NCI-H345 treated with DMSO at 0.1 percent for 48 hours (cell line): ENCODE data around the gene NKX6-1.

ENCODE experiments used
- DNase-seq: peaks from one replicate; lab custom pipeline; 2025; ENCODE audit not compliant: unreplicated experiment; lab: John Stamatoyannopoulos, UW

Gene NKX6-1

DNA sequence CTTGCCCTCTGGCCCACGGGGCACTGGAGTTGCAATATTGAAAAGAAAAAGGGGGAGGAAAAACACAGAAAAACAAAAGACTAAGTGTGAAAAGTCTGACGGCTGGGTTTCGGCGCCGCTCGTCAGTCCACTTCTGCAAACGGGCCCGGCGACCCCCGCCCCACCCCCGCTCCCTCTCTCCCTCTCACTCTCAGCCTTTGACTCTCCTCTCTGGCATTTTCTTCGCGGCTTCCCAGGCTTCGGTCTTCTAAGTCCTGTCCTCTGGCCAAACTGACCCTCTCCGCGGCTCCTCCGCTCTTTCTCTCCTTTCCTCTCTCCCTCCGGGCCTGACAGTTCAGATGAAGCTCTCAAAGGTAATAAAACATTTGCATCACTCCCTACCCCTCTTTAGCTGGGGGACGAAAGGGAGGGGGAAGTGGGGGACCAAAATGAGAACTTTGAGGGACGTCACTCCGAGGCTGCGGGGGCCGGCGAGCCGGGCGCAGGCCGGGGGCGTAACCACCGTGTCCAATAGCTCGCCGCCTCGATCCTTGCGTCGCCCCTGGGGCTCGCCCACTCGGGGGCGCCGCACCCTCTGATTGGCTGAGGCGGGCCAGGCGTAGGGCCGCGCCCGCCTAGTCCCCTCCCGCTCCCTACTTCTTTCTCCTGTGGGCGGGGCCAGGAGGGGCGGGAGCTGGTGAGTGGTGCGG lies at the start of gene NKX6-1:
TSS of gene NKX6-1 (minus strand) at position 358 of the 689 bp plus-strand sequence. CDS start 1,064 bp downstream, outside the sequence.
- peak; percentile 71 for DNase-seq

DNA sequence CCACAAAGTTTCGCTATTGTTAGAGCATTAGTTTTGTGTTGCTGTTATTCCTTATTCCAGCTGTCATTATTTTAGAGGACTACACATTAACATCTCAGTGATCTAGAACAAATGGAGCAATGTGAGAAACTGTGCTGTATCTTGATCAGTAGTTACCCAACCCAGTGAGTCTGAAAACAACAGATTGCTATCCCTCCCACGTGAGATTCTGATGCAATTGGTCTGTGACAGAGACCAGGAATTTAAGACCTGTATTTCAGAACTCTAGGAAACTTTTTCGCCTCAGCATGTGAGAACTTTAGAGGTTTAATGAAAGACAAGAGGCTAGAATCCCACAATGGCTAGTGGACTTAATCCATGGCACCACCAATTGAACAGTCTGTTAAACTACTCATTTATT lies 48.1 kb upstream of the NKX6-1 start:
- no peak for DNase-seq

DNA sequence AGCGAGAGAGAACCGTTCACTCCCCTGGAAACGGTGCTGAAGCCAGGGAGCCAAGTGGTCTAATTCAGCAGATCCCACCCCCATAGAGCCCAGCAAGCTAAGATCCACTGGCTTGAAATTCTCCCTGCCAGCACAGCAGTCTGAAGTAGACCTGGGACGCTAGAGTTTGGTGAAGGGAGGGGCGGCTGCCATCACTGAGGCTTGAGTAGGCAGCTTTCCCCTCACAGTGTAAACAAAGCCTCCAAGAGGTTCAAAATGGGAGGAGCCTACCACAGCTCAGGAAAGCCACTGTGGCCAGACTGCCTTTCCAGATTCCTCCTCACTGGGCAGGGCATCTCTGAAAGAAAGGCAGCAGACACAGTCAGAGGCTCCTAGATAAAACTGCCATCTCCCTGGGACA lies 46.0 kb upstream of the NKX6-1 start:
- DNase-seq: no peak

DNA sequence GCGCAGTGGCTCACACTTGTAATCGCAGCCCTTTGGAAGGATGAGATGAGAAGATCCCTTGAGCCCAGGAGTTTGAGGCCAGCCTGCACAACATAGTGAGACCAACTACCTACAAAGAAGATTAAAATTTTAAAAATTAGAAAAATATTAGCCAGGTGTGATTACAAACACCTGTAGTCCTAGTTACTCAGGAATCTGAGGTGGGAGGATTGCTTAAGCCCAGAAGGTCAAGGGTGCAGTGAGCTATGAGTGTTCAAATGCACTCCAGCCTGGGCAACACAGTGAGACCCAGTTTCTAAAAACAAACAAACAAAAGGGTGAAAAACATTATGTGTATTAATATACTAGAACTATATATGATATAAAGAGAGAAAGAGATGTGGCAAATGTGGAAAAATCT lies 36.8 kb upstream of the NKX6-1 start:
- no peak for DNase-seq

DNA sequence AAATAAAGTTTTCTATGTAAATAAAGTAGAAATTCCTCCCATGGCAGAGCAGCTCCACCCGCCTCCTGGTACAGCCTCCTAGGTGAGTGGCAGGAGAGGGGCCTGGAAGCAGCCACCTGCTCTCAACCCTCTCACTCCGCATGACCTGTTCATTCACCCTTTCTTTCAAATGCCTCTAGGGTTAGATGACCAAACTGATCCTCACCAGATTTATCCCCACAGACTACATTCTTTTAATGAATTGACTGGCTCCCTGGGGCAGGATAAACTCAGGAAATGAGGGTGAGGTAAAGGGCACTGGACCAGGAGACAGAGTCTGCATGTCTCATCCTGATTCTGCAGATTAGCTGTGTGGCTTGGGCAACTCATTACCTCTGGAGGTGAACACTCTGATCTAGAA lies 32.6 kb upstream of the NKX6-1 start:
- no peak for DNase-seq

DNA sequence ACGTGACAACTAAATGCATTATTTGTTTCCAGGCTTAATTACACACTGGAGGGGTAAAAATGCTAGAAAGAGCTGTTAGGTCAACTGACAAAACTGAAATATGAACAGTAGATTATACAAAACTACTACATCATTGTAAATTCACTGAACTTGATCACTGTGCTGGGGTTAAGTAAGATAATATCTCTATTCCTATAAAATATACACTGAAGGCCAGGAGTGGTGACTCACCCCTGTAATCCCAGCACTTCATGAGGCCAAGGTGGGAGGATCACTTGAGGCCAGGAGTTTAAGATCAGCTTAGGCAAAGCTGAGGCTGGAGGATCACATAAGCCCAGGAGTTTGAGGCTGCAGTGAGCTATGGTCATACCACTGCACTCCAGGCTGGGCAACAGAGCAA lies 31.8 kb upstream of the NKX6-1 start:
- no peak for DNase-seq

DNA sequence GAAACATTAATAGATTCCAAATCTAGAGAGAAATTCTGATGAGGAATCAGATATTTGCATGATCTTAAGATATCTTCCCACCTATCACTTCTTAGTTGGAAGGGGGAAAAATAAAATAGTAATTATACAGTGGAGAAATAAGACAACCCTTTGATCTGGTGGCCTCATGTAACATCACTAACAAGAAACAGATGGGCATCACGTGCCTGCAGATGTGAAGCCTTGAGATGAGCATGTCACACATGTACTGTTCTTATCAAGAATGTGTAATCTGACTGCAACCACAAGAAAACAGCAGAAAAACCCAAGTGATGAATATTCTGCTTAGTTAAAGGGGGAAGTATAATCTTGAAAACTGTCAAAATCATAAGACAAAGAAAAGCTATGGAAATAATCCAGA lies 31.4 kb upstream of the NKX6-1 start:
- no peak for DNase-seq

DNA sequence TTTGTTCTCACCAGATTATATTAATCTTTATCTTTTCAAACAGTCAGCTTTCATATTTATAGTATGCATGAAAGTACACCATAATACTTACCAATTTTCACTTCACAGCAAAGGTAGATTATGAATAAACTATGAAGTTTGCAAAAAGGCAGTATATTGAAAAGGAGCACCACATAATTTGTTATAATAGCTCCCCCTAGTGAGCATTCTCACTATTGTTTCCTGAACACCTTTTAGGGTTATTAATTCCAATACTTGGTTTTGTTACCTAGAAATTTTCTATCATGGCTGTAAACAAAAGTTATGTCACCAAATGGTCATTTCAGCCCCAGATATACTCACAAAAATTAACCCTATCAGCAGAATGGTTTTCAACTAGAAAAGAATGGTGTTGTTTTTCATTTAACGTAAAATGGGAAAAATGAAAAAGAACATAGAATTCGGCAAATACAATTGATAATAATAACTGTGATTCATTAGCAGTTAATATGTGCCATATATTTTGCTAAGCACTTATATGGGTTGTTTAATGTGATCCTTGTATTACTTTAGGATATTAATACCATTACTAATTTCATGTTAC lies 30.2 kb upstream of the NKX6-1 start:
- no peak for DNase-seq

DNA sequence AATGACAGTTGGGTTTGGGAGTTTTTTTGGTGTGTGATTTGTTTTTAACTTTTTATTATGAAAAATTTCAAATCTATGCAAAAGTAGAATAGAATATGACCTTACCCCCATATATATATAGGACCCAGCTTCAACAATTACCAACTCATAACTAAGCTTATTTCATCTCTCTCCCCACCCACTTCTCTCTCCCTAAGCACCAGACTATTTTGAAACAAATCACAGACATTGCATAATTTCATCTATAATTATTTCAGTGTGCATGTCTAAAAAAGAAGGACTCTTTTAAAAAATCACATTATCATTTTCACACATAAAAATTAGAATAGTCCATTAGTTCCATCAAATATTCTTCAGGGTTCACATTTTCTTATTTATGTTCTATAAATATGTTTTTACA lies 28.3 kb upstream of the NKX6-1 start:
- DNase-seq: no peak

DNA sequence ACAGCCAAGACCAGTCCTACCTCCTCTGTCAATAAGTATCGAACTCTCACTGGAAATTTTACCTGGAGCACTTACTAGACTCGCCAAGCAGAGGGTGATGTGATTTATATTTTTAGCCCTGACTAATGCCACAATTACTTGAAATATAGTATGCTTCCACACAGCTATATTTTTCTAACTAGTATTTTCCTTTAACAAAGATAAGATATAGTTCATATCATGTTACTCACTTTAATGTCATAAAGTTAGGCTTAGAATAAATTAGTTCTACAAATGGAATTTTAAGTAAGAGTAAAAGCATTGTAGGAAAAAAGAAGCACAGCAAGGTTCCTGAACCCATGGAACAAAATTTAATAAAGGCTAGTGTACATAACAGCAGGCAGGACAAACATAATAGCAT lies 16.0 kb upstream of the NKX6-1 start:
- DNase-seq: no peak

DNA sequence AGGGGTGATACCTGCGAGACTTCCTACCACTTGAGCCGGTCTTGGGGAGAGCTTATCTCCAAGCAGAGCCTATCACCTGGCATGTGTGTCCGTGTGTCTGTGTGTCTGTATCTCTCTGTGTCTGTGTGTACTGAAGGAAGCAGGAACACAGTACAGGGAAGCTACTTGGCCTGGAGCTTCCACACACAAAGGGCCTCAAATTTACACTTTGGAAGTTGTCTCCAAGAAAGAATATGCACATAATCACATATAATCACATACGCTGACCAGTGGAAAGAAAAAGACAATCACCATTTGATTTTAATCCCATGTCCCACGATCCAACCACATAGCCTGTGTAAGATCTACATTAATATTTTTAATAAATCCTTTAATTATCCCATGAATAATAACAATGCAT lies 13.2 kb upstream of the NKX6-1 start:
- DNase-seq: no peak

DNA sequence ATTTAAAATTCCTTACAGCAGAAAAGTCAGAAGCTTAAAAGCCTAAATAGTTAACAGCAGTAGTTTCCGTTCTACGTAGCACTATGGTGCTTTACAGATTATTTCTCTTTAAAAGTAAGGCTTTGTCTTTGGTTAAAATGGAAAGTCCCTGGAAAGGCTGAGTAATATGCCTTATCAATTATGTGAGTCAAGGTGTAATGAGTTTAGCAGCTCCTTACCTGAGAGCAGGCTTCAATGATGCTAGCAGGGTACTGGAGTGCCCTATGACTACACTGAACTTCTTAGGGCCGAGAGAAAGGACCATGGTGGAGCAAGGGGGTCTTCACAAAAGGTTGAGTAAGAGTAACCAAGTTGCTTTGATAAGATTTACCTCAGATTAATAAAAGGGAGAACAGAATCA lies 12.6 kb upstream of the NKX6-1 start:
- no peak for DNase-seq

DNA sequence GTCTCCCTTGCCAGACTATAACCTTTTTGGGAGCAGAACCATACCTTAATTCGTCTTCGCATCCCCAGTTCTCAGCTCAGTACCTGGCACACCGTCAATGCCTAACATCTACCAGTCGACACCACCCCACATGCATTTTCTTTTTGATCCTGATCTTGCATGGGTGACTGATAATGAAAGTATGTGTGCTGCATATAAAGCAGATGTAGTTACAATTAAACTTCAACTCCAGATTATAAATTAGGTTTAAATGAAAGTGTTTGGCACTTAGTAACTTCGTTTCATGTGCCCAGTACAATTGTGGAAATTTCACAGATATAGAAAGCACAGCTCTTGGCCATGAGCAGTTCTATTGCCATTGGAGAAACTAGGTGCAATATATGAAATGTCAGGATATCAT lies 8.8 kb upstream of the NKX6-1 start:
- no peak for DNase-seq

DNA sequence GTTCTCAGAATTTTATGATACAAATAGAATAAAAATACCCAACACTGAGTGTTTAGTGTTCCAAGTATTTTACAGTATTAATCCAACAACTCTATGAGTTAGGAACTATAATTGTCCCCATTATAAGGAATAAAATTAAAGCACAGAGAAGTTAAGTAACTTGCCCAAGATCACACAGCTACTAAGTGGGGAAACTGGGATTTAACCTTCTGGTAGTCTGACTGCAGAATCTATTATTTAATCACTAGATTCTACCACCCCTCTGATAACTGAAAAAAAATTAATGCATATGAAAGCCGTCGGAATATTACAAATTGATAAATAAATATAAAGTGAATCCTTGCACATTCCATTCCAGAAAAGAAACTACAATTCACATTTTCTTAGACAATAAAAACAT lies 5.7 kb upstream of the NKX6-1 start:
- DNase-seq: no peak

DNA sequence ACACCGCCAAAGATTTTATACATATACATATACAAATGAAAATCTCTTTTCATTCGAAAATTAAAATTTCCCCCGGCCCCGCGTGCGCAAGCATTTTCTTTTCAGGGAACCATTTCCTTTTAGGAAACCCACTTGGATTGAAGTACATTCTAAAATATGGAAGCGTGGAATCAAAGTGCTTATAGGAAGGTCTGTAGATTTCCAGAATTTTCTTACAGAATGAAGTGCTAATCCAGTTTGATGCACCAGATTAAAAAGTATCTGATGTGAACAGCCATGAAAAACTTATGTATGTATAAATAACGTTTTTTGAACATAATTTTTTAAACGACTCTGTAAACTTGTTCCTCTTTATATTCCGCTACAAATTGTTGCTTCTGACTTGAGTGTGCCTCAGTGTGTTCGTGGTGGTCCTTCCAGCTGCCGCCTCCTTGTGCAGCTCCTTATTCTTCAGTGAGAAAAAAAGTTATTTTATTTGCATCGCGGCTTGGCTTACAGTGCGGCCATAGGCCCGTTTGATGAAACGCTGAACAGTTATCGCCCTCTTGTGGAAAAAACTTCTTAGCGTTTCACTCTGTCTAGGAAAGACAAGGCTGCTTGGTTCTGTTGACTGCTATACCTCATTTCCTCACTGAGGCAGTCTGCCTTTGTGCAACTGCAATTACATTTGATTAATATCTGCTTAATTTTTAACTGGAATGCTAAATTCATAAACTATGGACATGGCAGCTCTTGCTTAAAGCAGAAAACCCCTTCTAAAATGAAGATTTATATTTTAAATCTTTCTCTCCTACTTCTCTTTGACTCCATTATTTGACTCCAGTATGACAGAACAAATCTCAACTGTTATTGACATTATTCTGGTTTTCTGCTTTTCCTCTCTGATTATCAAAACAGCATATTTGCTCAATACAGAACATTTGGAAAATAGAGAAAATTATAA lies 4.7 kb upstream of the NKX6-1 start:
- peak; percentile 26 for DNase-seq

DNA sequence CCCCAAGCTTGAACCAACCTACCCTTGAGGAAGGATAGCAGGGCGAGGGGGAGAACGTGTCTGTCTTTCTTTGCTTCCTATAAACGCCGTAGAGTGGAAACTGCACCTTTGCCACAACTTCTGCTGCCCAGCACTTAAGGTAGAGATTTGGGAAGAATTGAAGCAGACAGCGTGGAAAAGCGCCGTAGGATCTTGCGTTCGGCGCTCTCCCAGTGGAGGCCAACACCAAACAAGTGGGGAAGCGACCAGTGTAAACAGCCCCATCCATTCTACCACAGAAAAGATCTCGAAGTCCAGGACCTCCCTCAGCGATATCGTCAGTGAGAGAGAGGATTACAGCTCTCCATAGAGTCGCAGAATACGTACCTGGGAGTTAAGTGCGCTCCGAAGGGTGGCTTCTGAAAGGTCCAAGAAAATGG lies 3.9 kb upstream of the NKX6-1 start:
- no peak for DNase-seq

DNA sequence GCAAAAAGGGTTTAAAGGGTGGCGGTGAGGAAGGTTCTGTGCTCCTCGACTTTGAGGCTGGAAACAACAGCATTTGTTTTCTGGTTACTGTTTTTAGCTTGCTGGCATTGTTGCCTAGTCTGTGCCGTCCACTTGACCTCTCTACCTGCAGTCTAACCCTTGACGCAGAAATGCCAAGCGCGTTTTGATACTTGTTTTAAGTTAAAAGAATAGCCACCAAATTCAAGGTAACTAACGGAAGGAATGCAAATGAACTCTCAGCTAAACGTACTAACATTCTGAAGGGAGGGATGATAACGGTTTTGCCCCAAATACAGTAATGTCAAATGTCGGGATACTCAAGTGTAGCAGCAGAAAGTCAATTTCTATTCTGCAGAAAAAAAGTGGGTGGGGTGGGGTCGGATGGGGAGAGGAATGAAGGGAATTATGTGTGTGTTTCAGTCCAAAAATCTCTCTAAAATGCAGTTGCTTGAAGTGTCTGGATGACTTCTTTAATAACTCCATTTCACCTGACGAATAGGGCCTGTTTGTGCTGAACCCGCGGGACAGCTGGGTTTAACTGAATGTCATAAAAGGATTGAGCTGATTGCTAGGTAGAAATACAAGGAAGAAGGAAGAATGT lies 3.4 kb upstream of the NKX6-1 start:
- no peak for DNase-seq

DNA sequence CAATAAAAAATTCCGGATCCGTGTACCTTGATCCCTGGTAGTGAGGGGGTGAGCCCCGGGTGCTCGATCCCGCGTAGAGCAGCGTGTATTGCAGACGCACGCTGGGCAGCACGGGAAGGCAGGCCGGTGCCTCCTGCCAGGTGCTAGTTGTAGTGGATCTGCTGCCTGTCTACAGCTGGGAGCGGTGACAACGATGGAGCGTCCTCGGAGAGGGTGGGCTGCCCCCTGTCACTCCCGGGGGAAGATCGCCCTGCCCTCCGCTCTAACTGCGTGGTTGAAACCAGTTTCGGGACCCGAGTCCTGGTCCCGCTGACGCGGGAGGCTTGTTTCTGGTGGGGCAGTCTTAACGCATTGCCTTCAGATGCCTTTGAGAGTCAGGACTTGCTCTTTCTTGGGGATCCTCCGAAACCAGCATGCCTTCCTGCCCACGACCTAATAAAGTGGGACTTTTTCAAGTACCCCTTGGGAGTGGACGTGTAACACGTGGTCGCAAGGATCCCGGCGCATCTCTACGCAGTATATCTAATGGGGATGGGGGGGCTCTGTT lies 2.7 kb upstream of the NKX6-1 start:
- no peak for DNase-seq

DNA sequence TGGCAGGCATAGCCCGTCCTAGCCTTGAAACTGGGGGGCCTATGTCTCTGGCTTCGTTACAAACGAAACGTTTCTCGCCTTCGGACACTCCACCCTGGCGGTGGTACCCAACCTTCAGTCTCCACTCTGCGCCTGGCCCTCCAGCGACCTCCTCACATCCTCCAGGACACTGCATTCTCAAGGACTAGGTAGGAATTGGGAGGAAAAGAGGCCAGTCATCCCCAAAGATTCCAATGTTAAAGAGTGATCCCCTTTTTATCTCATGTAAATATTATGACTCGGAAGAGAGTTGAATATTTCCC lies 2.1 kb upstream of the NKX6-1 start:
- no peak for DNase-seq

DNA sequence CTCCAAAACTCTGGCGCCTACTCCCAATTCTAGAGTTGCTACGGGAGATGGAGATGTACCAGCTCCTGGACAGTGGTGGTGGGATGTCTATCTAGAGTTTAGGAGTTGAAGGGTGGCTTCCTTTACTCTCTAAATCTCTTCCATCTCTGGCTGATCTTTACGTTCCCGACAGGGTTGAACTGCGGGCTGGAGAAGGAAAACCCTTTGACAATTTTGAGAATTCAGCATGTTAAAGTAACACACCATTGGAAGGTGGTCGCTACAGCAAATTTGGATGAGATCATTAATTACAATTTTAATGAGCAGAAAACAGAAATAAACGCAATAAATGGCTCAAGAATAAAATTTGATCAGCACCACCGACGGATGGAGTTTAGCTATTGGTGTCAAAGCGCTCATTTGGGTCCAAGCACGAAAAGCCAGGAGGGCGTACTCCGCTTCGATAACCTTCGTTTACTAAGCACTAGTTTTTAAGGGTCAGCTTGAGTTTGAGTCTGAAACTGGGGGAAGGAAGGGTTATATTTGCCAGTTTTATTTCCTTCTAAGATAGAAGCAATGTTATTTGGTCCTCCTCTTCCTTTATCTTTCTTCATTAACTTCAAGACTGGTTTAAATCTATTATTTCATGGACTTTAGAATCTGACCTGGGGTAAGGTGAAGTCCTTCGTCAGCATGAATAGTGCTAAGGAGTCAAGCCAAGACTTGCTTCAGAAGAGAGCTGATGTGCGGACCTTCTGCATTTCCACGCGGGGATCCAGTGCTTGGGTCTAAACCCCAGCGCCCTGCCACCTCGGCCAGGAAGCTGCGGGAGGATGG lies 1.5 kb upstream of the NKX6-1 start:
- no peak for DNase-seq

DNA sequence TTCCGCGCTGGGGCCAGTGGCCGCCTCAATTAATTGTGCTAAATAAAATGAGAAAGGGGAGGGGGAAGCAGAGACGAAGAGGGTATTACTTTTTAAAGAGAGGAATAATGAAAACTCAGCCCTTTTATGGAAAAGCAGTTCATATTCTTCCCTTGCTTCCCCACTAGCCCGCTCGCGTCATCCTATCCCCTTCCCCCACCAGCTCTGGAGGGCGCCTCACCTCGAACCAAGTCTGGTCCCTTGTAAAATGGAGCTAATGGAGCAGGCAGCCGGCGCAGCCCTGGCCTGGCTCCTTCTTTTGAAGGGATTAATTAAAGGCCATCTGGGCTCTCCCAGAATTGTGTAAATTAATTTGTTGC lies 511 bp upstream of the NKX6-1 start:
- DNase-seq: no peak
